HCEC 1CT (cell line): ENCODE data around the gene APBA3.

Source experiments
- DNase-seq: peaks from one replicate; pipeline ENCODE4 v3.0.0-alpha.2; 2017

APBA3 gene

GRCh38 chr19:3745363-3746045 lies 16.0 kb downstream of the APBA3 start:
- no peak for DNase-seq

- peak; percentile 13 for DNase-seq
Measured at GRCh38 chr19:3743486-3743885, 18.0 kb downstream of the APBA3 start.

- no peak for DNase-seq
Measured at GRCh38 chr19:3740431-3740830, 21.1 kb downstream of the APBA3 start.

GRCh38 chr19:3738477-3739220 lies 22.8 kb downstream of the APBA3 start:
- DNase-seq = no peak

GRCh38 chr19:3737487-3738205 lies 23.8 kb downstream of the APBA3 start:
- no peak for DNase-seq

- no peak for DNase-seq
Measured at GRCh38 chr19:3736106-3736724, 25.3 kb downstream of the APBA3 start.

GRCh38 chr19:3734310-3734600 lies 27.2 kb downstream of the APBA3 start:
- DNase-seq = no peak

GRCh38 chr19:3733549-3734309 lies 27.8 kb downstream of the APBA3 start:
- DNase-seq = no peak

- DNase-seq = no peak
Measured at GRCh38 chr19:3732108-3732507, 29.4 kb downstream of the APBA3 start.

GRCh38 chr19:3730457-3730958 lies 31.0 kb downstream of the APBA3 start:
- DNase-seq = no peak

GRCh38 chr19:3725640-3726310 lies 35.7 kb downstream of the APBA3 start:
- DNase-seq = no peak

GRCh38 chr19:3725121-3725520 lies 36.4 kb downstream of the APBA3 start:
- no peak for DNase-seq

GRCh38 chr19:3723883-3724282 lies 37.6 kb downstream of the APBA3 start:
- no peak for DNase-seq

- no peak for DNase-seq
Measured at GRCh38 chr19:3723110-3723488, 38.4 kb downstream of the APBA3 start.

- DNase-seq = no peak
Measured at GRCh38 chr19:3722443-3723109, 38.9 kb downstream of the APBA3 start.

- DNase-seq = no peak
Measured at GRCh38 chr19:3721887-3722442, 39.5 kb downstream of the APBA3 start.

- peak; percentile 58 for DNase-seq
Measured at GRCh38 chr19:3721131-3721886, 40.2 kb downstream of the APBA3 start.

GRCh38 chr19:3720349-3720917 lies 41.1 kb downstream of the APBA3 start:
- DNase-seq = no peak

- no peak for DNase-seq
Measured at GRCh38 chr19:3719868-3720267, 41.6 kb downstream of the APBA3 start.

GRCh38 chr19:3716147-3716668 lies 45.3 kb downstream of the APBA3 start:
- DNase-seq = no peak
